GM21737 (cell line): Measurements from ENCODE around the gene UBE3C.

Experiments used
- ATAC-seq: cut with Tn5 transposase; IDR thresholded peaks from one replicate; pipeline ENCODE4 v1.9.1; 2021; ENCODE audit warnings: mild to moderate bottlenecking, moderate library complexity; ENCODE audit not compliant: unreplicated experiment

The UBE3C gene

GRCh38 chr7:157284229-157285014, 145.7 kb downstream of the UBE3C start:
- ATAC-seq = no peak

DNA sequence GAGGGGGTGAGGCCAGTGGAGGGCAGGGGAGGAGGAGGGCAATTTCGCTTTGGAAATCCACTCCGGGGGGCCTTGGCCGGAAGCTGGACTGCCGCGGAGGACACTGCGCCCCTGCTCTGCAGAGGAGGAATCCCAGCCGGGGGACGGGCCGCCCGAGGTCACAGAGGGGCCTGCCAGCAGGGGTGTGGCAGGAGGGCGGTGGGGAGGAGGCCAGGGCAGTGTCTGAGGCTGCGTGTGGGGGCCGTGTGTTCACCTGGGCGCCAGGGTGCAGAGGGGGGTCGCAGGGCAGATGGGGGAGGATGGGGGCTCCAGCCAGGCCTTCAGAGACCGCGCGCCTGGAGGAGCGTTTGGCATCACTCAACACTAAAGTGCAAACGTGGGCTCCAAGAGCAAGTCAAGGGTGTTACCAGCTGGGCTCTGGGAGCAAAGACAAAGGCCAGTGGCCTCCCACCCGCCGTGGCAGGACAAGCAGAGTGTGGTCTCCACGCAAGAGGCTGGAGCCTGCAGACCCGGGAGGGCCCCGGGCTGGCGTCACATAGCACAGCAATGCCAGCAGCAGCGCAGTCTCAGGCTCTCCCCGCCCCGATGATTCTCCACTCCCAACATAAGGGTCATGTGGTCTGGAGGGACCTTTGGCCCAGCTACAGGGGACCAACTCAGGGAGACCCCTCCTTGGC, 152.8 kb downstream of the UBE3C start:
- ATAC-seq = no peak

GRCh38 chr7:157292258-157292657, 153.5 kb downstream of the UBE3C start:
- no peak for ATAC-seq

GRCh38 chr7:157292770-157293412, 154.2 kb downstream of the UBE3C start:
- ATAC-seq = no peak

DNA sequence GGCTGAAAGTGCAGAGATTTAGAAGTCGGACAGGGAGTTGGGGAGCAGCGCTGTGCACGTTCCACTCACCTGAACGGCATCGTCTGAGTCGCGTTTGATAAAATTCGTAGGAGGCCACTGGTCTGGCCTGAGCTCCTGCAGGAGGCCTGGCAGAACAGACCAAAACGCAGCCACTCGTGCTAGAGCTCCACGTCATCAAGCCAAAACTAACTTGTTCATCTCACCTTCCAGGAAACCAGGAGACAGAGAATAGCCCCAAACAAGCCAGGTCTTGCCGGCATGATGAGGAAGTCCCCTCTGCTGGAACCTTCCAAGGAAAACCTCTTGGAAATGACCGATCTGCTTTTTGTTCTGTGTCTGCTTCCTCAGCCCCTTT, 154.7 kb downstream of the UBE3C start:
- no peak for ATAC-seq

DNA sequence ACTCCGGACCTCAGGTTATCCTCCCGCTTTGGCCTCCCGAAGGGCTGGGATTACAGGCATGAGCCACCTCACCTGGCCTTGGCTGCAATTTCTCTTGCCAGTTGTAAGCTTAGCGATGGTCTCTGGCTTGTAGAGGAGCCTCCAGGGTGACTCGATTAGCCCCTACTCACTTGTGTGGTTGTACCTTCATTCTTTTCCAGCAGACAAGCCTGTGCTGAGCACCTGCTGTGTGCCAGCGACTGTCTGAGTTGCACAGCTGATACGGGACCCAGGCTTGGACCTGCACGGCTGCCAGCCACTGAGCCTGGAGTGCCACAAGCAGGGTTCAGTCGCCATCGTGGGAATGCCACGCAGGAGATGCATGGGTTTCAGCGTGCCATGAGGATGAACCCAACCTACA, 156.0 kb downstream of the UBE3C start:
- ATAC-seq = no peak

DNA sequence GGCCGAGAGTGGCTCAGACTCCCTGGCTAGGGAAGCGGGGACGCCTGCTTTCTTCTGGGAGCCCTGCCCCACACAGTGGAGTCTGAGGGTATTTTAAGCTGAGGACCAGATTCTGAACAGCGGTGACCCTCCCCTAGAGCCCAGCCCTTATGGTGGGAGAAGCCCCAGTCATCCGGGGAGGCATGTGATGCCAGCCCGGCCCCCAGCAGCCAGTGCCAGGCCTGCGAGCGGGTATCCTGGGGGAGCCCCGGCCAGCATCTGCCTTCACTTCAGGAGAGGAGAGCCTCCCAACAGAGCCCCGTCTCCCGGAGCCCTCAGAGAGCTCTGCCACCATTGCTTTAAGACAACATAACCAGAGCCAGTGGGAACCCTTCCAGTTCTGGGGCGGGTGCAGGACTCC, 156.6 kb downstream of the UBE3C start:
- no peak for ATAC-seq

- ATAC-seq = no peak
Measured at GRCh38 chr7:157297185-157297584, 158.5 kb downstream of the UBE3C start.

- no peak for ATAC-seq
Measured at GRCh38 chr7:157299317-157299612, 160.5 kb downstream of the UBE3C start.

- ATAC-seq = no peak
Measured at GRCh38 chr7:157299613-157300368, 161.1 kb downstream of the UBE3C start.

- ATAC-seq = no peak
Measured at GRCh38 chr7:157300369-157300825, 161.7 kb downstream of the UBE3C start.

- no peak for ATAC-seq
Measured at GRCh38 chr7:157301610-157302120, 162.9 kb downstream of the UBE3C start.

- ATAC-seq = no peak
Measured at GRCh38 chr7:157306846-157307838, 168.4 kb downstream of the UBE3C start.

GRCh38 chr7:157309988-157310668, 171.4 kb downstream of the UBE3C start:
- ATAC-seq = no peak

GRCh38 chr7:157310676-157311185, 172.0 kb downstream of the UBE3C start:
- no peak for ATAC-seq

DNA sequence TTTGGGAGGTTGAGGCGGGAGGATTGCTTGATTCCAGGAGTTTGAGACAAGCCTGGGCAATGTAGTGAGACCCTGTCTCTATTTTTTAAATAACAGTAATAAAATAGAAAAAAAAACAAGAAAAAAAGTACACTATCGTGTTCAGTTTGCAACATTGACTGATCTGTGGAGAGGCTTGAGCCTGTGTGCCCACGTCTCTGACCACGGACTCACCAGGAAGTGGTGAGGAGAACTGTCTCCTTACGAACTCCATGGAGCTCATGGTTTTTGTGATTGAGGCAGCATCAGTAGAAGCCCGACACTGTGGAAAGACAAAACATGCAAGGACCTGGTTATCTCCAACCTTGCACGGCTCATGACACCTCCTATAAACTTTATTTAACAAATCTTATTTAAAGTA, 174.2 kb downstream of the UBE3C start:
- ATAC-seq = no peak

DNA sequence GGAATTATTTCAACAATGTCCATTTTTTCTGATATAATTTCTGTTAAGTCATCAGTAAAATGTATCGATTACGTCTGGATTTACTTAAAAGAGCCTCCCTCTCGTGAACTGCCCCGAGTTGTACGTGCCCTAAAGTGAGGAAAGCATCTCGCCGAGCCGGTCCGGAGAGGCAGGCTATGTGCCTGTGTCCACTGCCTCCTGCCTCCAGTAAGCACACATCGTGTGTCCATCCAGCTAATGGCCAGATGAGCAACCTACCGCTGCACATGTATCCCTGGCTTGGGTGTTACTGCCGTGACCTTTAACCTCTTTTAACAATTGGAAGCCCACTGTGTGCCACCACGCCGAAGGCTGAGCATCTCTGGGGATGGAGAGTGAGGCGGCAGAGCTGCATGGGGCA, 174.9 kb downstream of the UBE3C start:
- no peak for ATAC-seq

DNA sequence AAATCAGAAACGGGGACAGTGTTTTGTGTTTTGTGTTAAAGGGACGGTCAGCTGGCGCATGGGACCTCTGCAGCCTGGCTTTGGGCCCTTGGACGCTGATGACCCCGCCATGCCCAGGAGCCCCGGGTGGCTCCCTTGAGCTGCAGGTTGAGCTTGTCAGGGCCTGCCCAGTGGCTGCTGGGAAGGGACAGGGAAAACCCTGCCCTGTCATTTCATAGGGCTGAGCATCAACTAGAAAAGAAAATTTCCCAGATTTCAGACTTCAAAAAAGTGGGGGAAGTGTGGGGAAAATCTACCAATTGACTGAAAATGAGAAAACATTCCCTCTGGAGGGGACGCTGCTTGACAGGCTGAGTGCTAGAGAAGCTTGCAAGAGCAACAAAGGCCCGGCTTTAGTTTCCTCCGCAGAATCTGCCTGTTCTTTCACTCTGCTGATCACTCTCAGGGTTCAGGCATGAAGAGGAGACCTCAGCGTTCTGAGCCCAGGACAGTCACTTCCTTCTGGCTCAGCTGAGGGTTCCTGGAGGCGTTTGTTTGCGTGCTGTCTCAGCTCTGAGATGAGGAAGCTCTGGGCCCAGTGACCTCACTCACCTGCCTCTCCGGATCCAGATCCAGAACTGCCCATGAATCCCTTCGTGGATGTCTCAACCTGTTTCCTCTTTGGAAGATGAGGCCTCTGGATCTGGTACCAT, 179.4 kb downstream of the UBE3C start:
- ATAC-seq = peak; percentile 64
